CD4-positive, alpha-beta T cell treated with Interleukin-17A for 1 hour (primary cell): Measurements from ENCODE around the gene GGNBP2.
A peak's percentile ranks its signal among the peaks of the same experiment; 100 is the strongest.

Experiments
- DNase-seq: peaks from one replicate; pipeline ENCODE4 v3.0.0-alpha.2; 2020

The GGNBP2 gene

GRCh38 chr17:36576793-36577192 lies 32.1 kb downstream of the GGNBP2 start:
- no peak for DNase-seq

- no peak for DNase-seq
Measured at GRCh38 chr17:36578671-36579070, 34.0 kb downstream of the GGNBP2 start.

- DNase-seq = no peak
Measured at GRCh38 chr17:36583787-36584186, 39.1 kb downstream of the GGNBP2 start.

- DNase-seq = no peak
Measured at GRCh38 chr17:36586138-36586537, 41.4 kb downstream of the GGNBP2 start.

GRCh38 chr17:36590082-36590481 lies 45.4 kb downstream of the GGNBP2 start:
- DNase-seq = no peak

GRCh38 chr17:36591434-36592315 lies 47.0 kb downstream of the GGNBP2 start, which contains the start of gene DHRS11:
DHRS11 (plus strand) TSS chr17:36591879; CDS start chr17:36592010, 131 bp downstream.
- DNase-seq = peak; percentile 75

- DNase-seq = no peak
Measured at GRCh38 chr17:36592316-36592715, 47.6 kb downstream of the GGNBP2 start.

- no peak for DNase-seq
Measured at GRCh38 chr17:36592716-36593321, 48.1 kb downstream of the GGNBP2 start.

- no peak for DNase-seq
Measured at GRCh38 chr17:36593656-36594316, 49.1 kb downstream of the GGNBP2 start.

GRCh38 chr17:36594626-36595401 lies 50.1 kb downstream of the GGNBP2 start:
- DNase-seq = no peak

GRCh38 chr17:36597226-36597625 lies 52.5 kb downstream of the GGNBP2 start:
- DNase-seq = no peak

GRCh38 chr17:36597866-36598777 lies 53.4 kb downstream of the GGNBP2 start:
- DNase-seq = no peak

- no peak for DNase-seq
Measured at GRCh38 chr17:36598951-36599401, 54.3 kb downstream of the GGNBP2 start.

GRCh38 chr17:36599546-36600250 lies 55.0 kb downstream of the GGNBP2 start:
- no peak for DNase-seq

GRCh38 chr17:36600465-36600864 lies 55.7 kb downstream of the GGNBP2 start:
- no peak for DNase-seq

- no peak for DNase-seq
Measured at GRCh38 chr17:36600936-36601302, 56.2 kb downstream of the GGNBP2 start.

- peak; percentile 92 for DNase-seq
Measured at GRCh38 chr17:36601303-36602029, 56.7 kb downstream of the GGNBP2 start, which contains the start of gene MRM1. MRM1 (plus strand) TSS chr17:36601583; CDS start chr17:36601811, 228 bp downstream.

- no peak for DNase-seq
Measured at GRCh38 chr17:36602030-36602748, 57.5 kb downstream of the GGNBP2 start.

- DNase-seq = peak; percentile 84
Measured at GRCh38 chr17:36602924-36603384, 58.2 kb downstream of the GGNBP2 start.
